DND-41 (cell line): ENCODE measurements around the gene ADM.

ENCODE experiments used
- EZH2 ChIP-seq: IDR thresholded peaks from 3 replicates; pipeline ENCODE4 v1.6.1; 2012; ENCODE audit warnings: borderline replicate concordance, low read depth, mild to moderate bottlenecking, moderate library complexity, low read length, inconsistent platforms; ENCODE audit not compliant: severe bottlenecking
- TF ChIP-seq, protein P1 (sequence below): IDR thresholded peaks from 2 replicates; pipeline ENCODE4 v1.5.1; 2012; ENCODE audit warnings: borderline replicate concordance, low read length, moderate library complexity, mild to moderate bottlenecking; ENCODE audit not compliant: poor library complexity, severe bottlenecking; ENCODE audit errors: extremely low read depth

DNA sequence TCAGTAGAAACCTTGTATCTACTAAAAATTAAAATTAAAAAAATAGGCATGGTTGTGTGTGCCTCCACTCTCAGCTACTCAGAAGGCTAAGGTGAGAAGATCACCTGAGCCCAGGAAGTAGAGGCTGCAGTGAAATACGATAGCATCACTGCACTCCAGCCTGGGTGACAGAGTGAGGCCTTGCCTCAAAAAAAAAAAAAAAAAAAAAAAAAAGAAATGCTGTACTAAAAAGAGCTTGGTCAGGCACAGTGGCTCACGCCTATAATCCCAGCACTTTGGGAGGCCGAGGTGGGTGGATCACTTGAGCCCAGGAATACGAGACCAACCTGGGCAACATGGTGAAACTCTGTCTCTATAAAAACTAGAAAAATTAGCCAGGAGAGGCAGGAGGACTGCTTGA is 47.4 kb upstream of the ADM start:
- TF ChIP-seq, protein P1, sequence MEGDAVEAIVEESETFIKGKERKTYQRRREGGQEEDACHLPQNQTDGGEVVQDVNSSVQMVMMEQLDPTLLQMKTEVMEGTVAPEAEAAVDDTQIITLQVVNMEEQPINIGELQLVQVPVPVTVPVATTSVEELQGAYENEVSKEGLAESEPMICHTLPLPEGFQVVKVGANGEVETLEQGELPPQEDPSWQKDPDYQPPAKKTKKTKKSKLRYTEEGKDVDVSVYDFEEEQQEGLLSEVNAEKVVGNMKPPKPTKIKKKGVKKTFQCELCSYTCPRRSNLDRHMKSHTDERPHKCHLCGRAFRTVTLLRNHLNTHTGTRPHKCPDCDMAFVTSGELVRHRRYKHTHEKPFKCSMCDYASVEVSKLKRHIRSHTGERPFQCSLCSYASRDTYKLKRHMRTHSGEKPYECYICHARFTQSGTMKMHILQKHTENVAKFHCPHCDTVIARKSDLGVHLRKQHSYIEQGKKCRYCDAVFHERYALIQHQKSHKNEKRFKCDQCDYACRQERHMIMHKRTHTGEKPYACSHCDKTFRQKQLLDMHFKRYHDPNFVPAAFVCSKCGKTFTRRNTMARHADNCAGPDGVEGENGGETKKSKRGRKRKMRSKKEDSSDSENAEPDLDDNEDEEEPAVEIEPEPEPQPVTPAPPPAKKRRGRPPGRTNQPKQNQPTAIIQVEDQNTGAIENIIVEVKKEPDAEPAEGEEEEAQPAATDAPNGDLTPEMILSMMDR = no peak
- TF ChIP-seq EZH2 = no peak
